ENCODE results near the gene CNTN6. TPM values are rescaled to one million over a fixed set of nuclear protein-coding genes. Genes with fewer than 3 reads are reported as not detected.

Gene CNTN6
- polyA plus RNA-seq, 1 experiment: not detected

- CTCF ChIA-PET: no interaction called here
Observed at GRCh38 chr3:1068985-1069384, 23.8 kb upstream of the CNTN6 start.

GRCh38 chr3:1072041-1072440 is 20.8 kb upstream of the CNTN6 start:
- no peak for TF ChIP-seq CTCF (IDR thresholded peaks at IDR 0.05; ENCODE audit: insufficient read depth, low read depth, low read length)
- H3K4me3 ChIP-seq (ENCODE audit: low read depth, low read length): no peak overlapping the region
- DNase-seq (ENCODE audit: low read depth): no peak
- POLR2A ChIA-PET: no interaction called here
- H3K27me3 ChIP-seq (ENCODE audit: control insufficient read depth, insufficient read depth, low read length): no peaks in the 10 kb centered on the region
- CTCF ChIA-PET: no interaction called here
- H3K36me3 ChIP-seq (ENCODE audit: control insufficient read depth, insufficient read depth, low read length): no peaks in the 10 kb centered on the region

More at GRCh38 chr3:1068985-1069384, 23.8 kb upstream of the CNTN6 start:
- TF ChIP-seq CTCF (IDR thresholded peaks at IDR 0.05; ENCODE audit: insufficient read depth, low read depth, low read length): no peak
- H3K27me3 ChIP-seq (ENCODE audit: control insufficient read depth, insufficient read depth, low read length): no peaks in the 10 kb centered on the region
- POLR2A ChIA-PET: no interaction called here
- no peaks in the 10 kb centered on the region for H3K36me3 ChIP-seq (ENCODE audit: control insufficient read depth, insufficient read depth, low read length)
- H3K4me3 ChIP-seq (ENCODE audit: low read depth, low read length): no peak overlapping the region
- no peak for DNase-seq (ENCODE audit: low read depth)

- Histone ChIP-seq H3K36me3 (ENCODE audit: control insufficient read depth, insufficient read depth, low read length) (no peaks in the 10 kb centered on the region), H3K4me3 (ENCODE audit: low read depth, low read length) (no peak overlapping the region), H3K27me3 (ENCODE audit: control insufficient read depth, insufficient read depth, low read length) (no peaks in the 10 kb centered on the region)
- CTCF ChIA-PET: no interaction called here
- no peak for DNase-seq (ENCODE audit: low read depth)
- no peak for TF ChIP-seq CTCF (IDR thresholded peaks at IDR 0.05; ENCODE audit: insufficient read depth, low read depth, low read length)
- POLR2A ChIA-PET: no interaction called here
Observed at GRCh38 chr3:1079662-1080061, 13.2 kb upstream of the CNTN6 start.

- TF ChIP-seq CTCF (IDR thresholded peaks at IDR 0.05; ENCODE audit: insufficient read depth, low read depth, low read length): no peak
- Histone ChIP-seq H3K4me3 (ENCODE audit: low read depth, low read length) (no peak overlapping the region), H3K36me3 (ENCODE audit: control insufficient read depth, insufficient read depth, low read length) (no peaks in the 10 kb centered on the region), H3K27me3 (ENCODE audit: control insufficient read depth, insufficient read depth, low read length) (no peaks in the 10 kb centered on the region)
- DNase-seq (ENCODE audit: low read depth): no peak
- ChIA-PET POLR2A (no interaction called here), CTCF (no interaction called here)
Observed at GRCh38 chr3:1082108-1082507, 10.7 kb upstream of the CNTN6 start.

GRCh38 chr3:1087066-1087560 is 5.7 kb upstream of the CNTN6 start:
- POLR2A ChIA-PET: no interaction called here
- no peak for TF ChIP-seq CTCF (IDR thresholded peaks at IDR 0.05; ENCODE audit: insufficient read depth, low read depth, low read length)
- Histone ChIP-seq H3K36me3 (ENCODE audit: control insufficient read depth, insufficient read depth, low read length) (no peaks in the 10 kb centered on the region), H3K4me3 (ENCODE audit: low read depth, low read length) (no peak overlapping the region), H3K27me3 (ENCODE audit: control insufficient read depth, insufficient read depth, low read length) (no peaks in the 10 kb centered on the region)
- no peak for DNase-seq (ENCODE audit: low read depth)
- CTCF ChIA-PET: no interaction called here
